Liver (tissue), 9 donors: ENCODE data around the gene PARVG. TPM values are rescaled to one million over a fixed set of nuclear protein-coding genes. Genes with fewer than 3 reads are reported as not detected.

ENCODE experiments used
- DNase-seq: peaks from one replicate; pipeline ENCODE4 v3.0.0-alpha.2; 2017; ENCODE audit warnings: low spot score
- H3K27ac ChIP-seq, 2 donors: one replicate each; pipeline ENCODE4 v1.7.0; 2013; ENCODE audit warnings: inconsistent platforms in 2 of 2, low read length in 2 of 2, control low read depth in 1 of 2, low read depth in 1 of 2, mild to moderate bottlenecking in 1 of 2
- H3K27me3 ChIP-seq, 4 donors: one replicate each; pipeline versions ENCODE4 v1.6.1 to v1.7.0; 2013; ENCODE audit warnings: low read length in 3 of 4, inconsistent platforms in 1 of 4, mild to moderate bottlenecking in 1 of 4, moderate library complexity in 1 of 4; ENCODE audit not compliant: control insufficient read depth in 4 of 4, insufficient read depth in 4 of 4
- H3K36me3 ChIP-seq, 4 donors: one replicate each; pipeline versions ENCODE4 v1.6.1 to v1.7.0; 2013; ENCODE audit warnings: low read length in 3 of 4, mild to moderate bottlenecking in 3 of 4, low read depth in 1 of 4, moderate library complexity in 1 of 4; ENCODE audit not compliant: control insufficient read depth in 4 of 4, insufficient read depth in 3 of 4
- H3K4me1 ChIP-seq, 4 donors: one replicate each; pipeline versions ENCODE4 v1.6.1 to v1.7.0; 2013; ENCODE audit warnings: low read length in 3 of 4, mild to moderate bottlenecking in 3 of 4, moderate library complexity in 1 of 4; ENCODE audit not compliant: control insufficient read depth in 4 of 4, insufficient read depth in 4 of 4
- H3K4me3 ChIP-seq, 3 donors: one replicate each; pipeline versions ENCODE4 v1.6.1 to v1.7.0; 2013; ENCODE audit warnings: low read length in 3 of 3, control low read depth in 1 of 3, low read depth in 1 of 3, mild to moderate bottlenecking in 1 of 3
- H3K9ac ChIP-seq, 2 donors: one replicate each; pipeline ENCODE4 v1.7.0; 2013; ENCODE audit warnings: low read length in 2 of 2, mild to moderate bottlenecking in 2 of 2, moderate library complexity in 2 of 2, control low read depth in 1 of 2, low read depth in 1 of 2
- H3K9me3 ChIP-seq, 4 donors: one replicate each; pipeline versions ENCODE4 v1.6.1 to v1.7.0; 2013; ENCODE audit warnings: low read length in 3 of 4; ENCODE audit not compliant: control insufficient read depth in 4 of 4
- CTCF ChIP-seq: fragments of 150-350 bp; IDR thresholded peaks from 2 replicates; pipeline ENCODE4 v1.5.1; 2017; ENCODE audit warnings: improper control_type of control experiment, low read depth, low read length; ENCODE audit not compliant: missing input control
- EGR1 ChIP-seq, 2 donors: IDR thresholded peaks; 2 replicates each; pipeline ENCODE4 v1.6.1; 2016 to 2018; ENCODE audit warnings: antibody characterized with exemption in 2 of 2, low read depth in 2 of 2
- FOXA1 ChIP-seq: IDR thresholded peaks from 2 replicates; pipeline ENCODE4 v1.6.1; 2016; ENCODE audit warnings: antibody characterized with exemption
- FOXA2 ChIP-seq: IDR thresholded peaks from 2 replicates; pipeline ENCODE4 v1.6.1; 2016; ENCODE audit warnings: antibody characterized with exemption
- GABPA ChIP-seq, 2 donors: IDR thresholded peaks in 1 of 2; conservative IDR thresholded peaks in 1 of 2; 2 replicates each; pipeline ENCODE4 v1.6.1; 2016; ENCODE audit warnings: antibody characterized with exemption in 2 of 2, mild to moderate bottlenecking in 1 of 2, moderate library complexity in 1 of 2
- HNF4A ChIP-seq, 2 donors: conservative IDR thresholded peaks; 2 replicates each; pipeline ENCODE4 v1.6.1; 2016; ENCODE audit warnings: antibody characterized with exemption in 2 of 2, mild to moderate bottlenecking in 2 of 2
- HNF4G ChIP-seq: IDR thresholded peaks from 2 replicates; pipeline ENCODE4 v1.6.1; 2016; ENCODE audit warnings: antibody characterized with exemption
- JUND ChIP-seq, 2 donors: IDR thresholded peaks; 2 replicates each; pipeline ENCODE4 v1.6.1; 2016; ENCODE audit warnings: antibody characterized with exemption in 2 of 2
- MAX ChIP-seq: IDR thresholded peaks from 2 replicates; pipeline ENCODE4 v1.6.1; 2016; ENCODE audit warnings: antibody characterized with exemption
- NR2F2 ChIP-seq: IDR thresholded peaks from 2 replicates; pipeline ENCODE4 v1.6.1; 2016; ENCODE audit warnings: antibody characterized with exemption
- RAD21 ChIP-seq, 2 donors: IDR thresholded peaks; 2 replicates each; pipeline ENCODE4 v1.6.1; 2016; ENCODE audit warnings: antibody characterized with exemption in 2 of 2, mild to moderate bottlenecking in 2 of 2
- REST ChIP-seq: IDR thresholded peaks from 2 replicates; pipeline ENCODE4 v1.6.1; 2016; ENCODE audit warnings: antibody characterized with exemption, mild to moderate bottlenecking
- RXRA ChIP-seq, 2 donors: IDR thresholded peaks; 2 replicates each; pipeline ENCODE4 v1.6.1; 2017 to 2018; ENCODE audit warnings: antibody characterized with exemption in 2 of 2, mild to moderate bottlenecking in 1 of 2
- SP1 ChIP-seq: IDR thresholded peaks from 2 replicates; pipeline ENCODE4 v1.6.1; 2018; ENCODE audit warnings: antibody characterized with exemption, mild to moderate bottlenecking
- TAF1 ChIP-seq: conservative IDR thresholded peaks from 2 replicates; pipeline ENCODE4 v1.6.1; 2016; ENCODE audit warnings: antibody characterized with exemption, mild to moderate bottlenecking
- YY1 ChIP-seq: IDR thresholded peaks from 2 replicates; pipeline ENCODE4 v1.6.1; 2016; ENCODE audit warnings: antibody characterized with exemption, mild to moderate bottlenecking
- ZBTB33 ChIP-seq: IDR thresholded peaks from 2 replicates; pipeline ENCODE4 v1.6.1; 2016; ENCODE audit warnings: antibody characterized with exemption
- WGBS: extraction: QIAGEN DNeasy Blood & Tissue Kit; methylation state at CpG from one replicate; pipeline ENCODE4 v1.1.7; 2013; 5-methylcytosine and 5-hydroxymethylcytosine counted together
- polyA plus RNA-seq, 2 donors: library from polyadenylated mRNA; stranded (reverse) in 1 of 2; unstranded in 1 of 2; fragments of 200-250 nt in 1 of 2; fragments of >200 nt in 1 of 2; fragmentation: Nextera tagmentation in 1 of 2; extraction: Ambion mirVana in 1 of 2; gene quantifications; one replicate each; pipeline versions ENCODE4 v1.2.1 to v1.2.3, GENCODE V29; 2013 to 2015
- total RNA-seq, 2 donors: library from RNA; depleted of rRNA; stranded (reverse); fragments of >200 nt; gene quantifications; one replicate each; pipeline ENCODE4 v1.2.3, GENCODE V29; 2014
- TF ChIP-seq, protein P1 (sequence below): IDR thresholded peaks from 2 replicates; pipeline ENCODE4 v1.6.1; 2016; ENCODE audit warnings: antibody characterized with exemption
- donor health status: healthy.
- donor health status: healthy.
- donor health status: healthy.
- donor health status: healthy.
- donor health status: healthy.

PARVG gene
- total and polyA plus RNA-seq, 4 donors: 4.0 to 12.1 (median 6.6) TPM

- Histone ChIP-seq H3K4me3 (no peak overlapping the region), H3K4me1 (no peaks in the 10 kb centered on the region), H3K9me3 (no peaks in the 10 kb centered on the region), H3K27ac (no peak overlapping the region), H3K36me3 (peaks cover 0 to 2% (median 0%) of the 10 kb centered on the region in 4 donors), H3K9ac (no peak overlapping the region), H3K27me3 (no peaks in the 10 kb centered on the region)
- no peak for TF ChIP-seq HNF4G
- no peak for TF ChIP-seq GABPA (IDR thresholded peaks at IDR 0.05 in 1 of 2, conservative IDR thresholded peaks at IDR 0.05 in 1 of 2)
- no peak for TF ChIP-seq FOXA2
- TF ChIP-seq NR2F2: no peak
- no peak for TF ChIP-seq JUND (IDR thresholded peaks at IDR 0.05)
- no peak for TF ChIP-seq REST
- TF ChIP-seq RXRA (IDR thresholded peaks at IDR 0.05): no peak
- TF ChIP-seq TAF1: no peak
- TF ChIP-seq RAD21 (IDR thresholded peaks at IDR 0.05): no peak
- no peak for TF ChIP-seq SP1
- TF ChIP-seq MAX: no peak
- TF ChIP-seq YY1: no peak
- no peak for TF ChIP-seq FOXA1
- no peak for TF ChIP-seq CTCF
- no peak for TF ChIP-seq HNF4A (conservative IDR thresholded peaks at IDR 0.05)
- TF ChIP-seq ZBTB33: no peak
- TF ChIP-seq, protein P1, sequence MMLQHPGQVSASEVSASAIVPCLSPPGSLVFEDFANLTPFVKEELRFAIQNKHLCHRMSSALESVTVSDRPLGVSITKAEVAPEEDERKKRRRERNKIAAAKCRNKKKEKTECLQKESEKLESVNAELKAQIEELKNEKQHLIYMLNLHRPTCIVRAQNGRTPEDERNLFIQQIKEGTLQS: no peak
- TF ChIP-seq EGR1 (IDR thresholded peaks at IDR 0.05; ENCODE audit: low read depth in 2 of 2): no peak
- WGBS: 66% methylated on average over 12 of the region's 12 CpGs
- no peak for DNase-seq
Observed at GRCh38 chr22:44201665-44202064, 20.9 kb downstream of the PARVG start.
